Loucy (cell line): ENCODE data around the gene DMWD.

Source experiments
- CTCF ChIP-seq: fragments of 200-600 bp; sonication (generic); conservative IDR thresholded peaks from 2 replicates; pipeline ENCODE4 v1.5.1; 2014; ENCODE audit warnings: mild to moderate bottlenecking, antibody characterized with exemption, low read length
- EZH2phosphoT487 ChIP-seq: fragments of 200-600 bp; IDR thresholded peaks from 2 replicates; pipeline ENCODE4 v1.6.1; 2018; ENCODE audit warnings: antibody characterized with exemption, mild to moderate bottlenecking, moderate library complexity, borderline replicate concordance

GRCh38 chr19:45768655-45768983 is 24.0 kb downstream of the DMWD start:
- TF ChIP-seq CTCF (no peak), EZH2phosphoT487 (no peak)
